LHCN-M2 (cell line): Measurements from ENCODE around the gene USP37. TPM values are rescaled to one million over a fixed set of nuclear protein-coding genes. Genes with fewer than 3 reads are reported as not detected.
A peak's percentile ranks its signal among the peaks of the same experiment; 100 is the strongest.

Source experiments
- DNase-seq: peaks from one replicate; pipeline ENCODE4 v3.0.0-alpha.2; 2012; ENCODE audit warnings: low read depth
- total RNA-seq: library from RNA; depleted of rRNA; stranded (reverse); fragments of >200 nt; gene quantifications from 2 replicates; pipeline ENCODE4 v1.2.3, GENCODE V29; 2014

USP37 gene
- total RNA-seq, 1 experiment from 2014 or later, result 11.9 TPM

GRCh38 chr2:218476676-218477075 lies 91.5 kb downstream of the USP37 start:
- no peak for DNase-seq

- DNase-seq, result peak; percentile 1
These were observed 93.6 kb downstream of the USP37 start for GRCh38 chr2:218474527-218474926.

GRCh38 chr2:218472988-218473387 lies 95.2 kb downstream of the USP37 start:
- DNase-seq, result no peak

GRCh38 chr2:218471982-218472381 lies 96.2 kb downstream of the USP37 start:
- no peak for DNase-seq

GRCh38 chr2:218471036-218471435 lies 97.1 kb downstream of the USP37 start:
- no peak for DNase-seq

GRCh38 chr2:218470448-218470847 lies 97.7 kb downstream of the USP37 start:
- DNase-seq, result no peak

- peak; percentile 25 for DNase-seq
These were observed 102.0 kb downstream of the USP37 start for GRCh38 chr2:218465987-218466633.

GRCh38 chr2:218458598-218458997 lies 109.6 kb downstream of the USP37 start:
- DNase-seq, result no peak

GRCh38 chr2:218456849-218457248 lies 111.3 kb downstream of the USP37 start:
- no peak for DNase-seq

GRCh38 chr2:218452079-218452478 lies 116.1 kb downstream of the USP37 start:
- DNase-seq, result no peak

GRCh38 chr2:218448934-218449333 lies 119.2 kb downstream of the USP37 start:
- DNase-seq, result peak; percentile 72

- no peak for DNase-seq
These were observed 121.1 kb downstream of the USP37 start for GRCh38 chr2:218447072-218447471.

- no peak for DNase-seq
These were observed 121.6 kb downstream of the USP37 start for GRCh38 chr2:218446547-218446946.

- no peak for DNase-seq
These were observed 122.5 kb downstream of the USP37 start for GRCh38 chr2:218445602-218446001.

GRCh38 chr2:218444692-218445357 lies 123.3 kb downstream of the USP37 start:
- no peak for DNase-seq

GRCh38 chr2:218438596-218438995 lies 129.6 kb downstream of the USP37 start:
- DNase-seq, result no peak

- DNase-seq, result no peak
These were observed 130.2 kb downstream of the USP37 start for GRCh38 chr2:218437969-218438368.

GRCh38 chr2:218436992-218437391 lies 131.2 kb downstream of the USP37 start:
- DNase-seq, result no peak

- no peak for DNase-seq
These were observed 132.9 kb downstream of the USP37 start for GRCh38 chr2:218435003-218435982.

GRCh38 chr2:218434456-218434855 lies 133.7 kb downstream of the USP37 start:
- no peak for DNase-seq

GRCh38 chr2:218432676-218433365 lies 135.3 kb downstream of the USP37 start:
- DNase-seq, result no peak

GRCh38 chr2:218431878-218432277 lies 136.3 kb downstream of the USP37 start:
- no peak for DNase-seq
